K562 (cell line): ENCODE measurements around the gene EIF2S1. TPM values are rescaled to one million over a fixed set of nuclear protein-coding genes. Genes with fewer than 3 reads are reported as not detected.

Source experiments
- C11orf30 ChIP-seq: fragments of 450-650 bp; IDR thresholded peaks from 2 replicates; pipeline ENCODE4 v1.6.1; 2016; ENCODE audit warnings: low read depth, mild to moderate bottlenecking
- CBX3 ChIP-seq, 2 experiments: IDR thresholded peaks; 1 replicate in 1 of 2; 2 replicates in 1 of 2; pipeline ENCODE4 v1.6.1; 2012; ENCODE audit warnings: inconsistent platforms in 2 of 2, low read length in 2 of 2, borderline replicate concordance in 1 of 2, control low read depth in 1 of 2
- CREB3 ChIP-seq: fragments of 450-650 bp; conservative IDR thresholded peaks from 2 replicates; pipeline ENCODE4 v1.6.1; 2016; ENCODE audit warnings: missing genetic modification characterization, low read depth, mild to moderate bottlenecking, missing compliant biosample characterization, moderate library complexity
- E2F3 ChIP-seq: fragments of 250-450 bp; sonication (Bioruptor Pico); IDR thresholded peaks from 2 replicates; pipeline ENCODE4 v1.4.0; 2020; ENCODE audit warnings: mild to moderate bottlenecking
- ETS1 ChIP-seq: conservative IDR thresholded peaks from 2 replicates; pipeline ENCODE4 v1.6.1; 2011; ENCODE audit warnings: low read depth, mild to moderate bottlenecking, low read length; ENCODE audit not compliant: control insufficient read depth
- GABPA ChIP-seq: fragments of 200-800 bp; sonication (Bioruptor generic); conservative IDR thresholded peaks from 2 replicates; pipeline ENCODE4 v1.6.1; 2016; ENCODE audit warnings: low read depth, missing genetic modification characterization, missing compliant biosample characterization
- GATA2 ChIP-seq: sonication (generic); formaldehyde crosslinking; IDR thresholded peaks from 2 replicates; pipeline ENCODE4 v1.4.0; 2020; ENCODE audit warnings: mild to moderate bottlenecking, missing genetic modification reagents
- HMGN3 ChIP-seq: IDR thresholded peaks from 2 replicates; pipeline ENCODE4 v1.6.1; 2011; ENCODE audit warnings: borderline replicate concordance, low read depth, mild to moderate bottlenecking, mixed read lengths, low read length; ENCODE audit not compliant: insufficient read length; ENCODE audit errors: extremely low read depth
- KDM4B ChIP-seq, 2 experiments: fragments of 450-650 bp in 1 of 2; sonication (generic) in 1 of 2; IDR thresholded peaks; 2 replicates each; pipeline ENCODE4 v1.6.1; 2016 to 2017; ENCODE audit warnings: borderline replicate concordance in 2 of 2, antibody characterized with exemption in 1 of 2, low read depth in 1 of 2, mild to moderate bottlenecking in 1 of 2
- MAFG ChIP-seq: fragments of 450-650 bp; conservative IDR thresholded peaks from 2 replicates; pipeline ENCODE4 v1.6.1; 2016; ENCODE audit warnings: missing genetic modification characterization, missing compliant biosample characterization
- MBD2 ChIP-seq: sonication (generic); IDR thresholded peaks from 2 replicates; pipeline ENCODE4 v1.6.1; 2016; ENCODE audit warnings: low read depth, borderline replicate concordance
- PPARD ChIP-seq: fragments of 250-450 bp; sonication (Bioruptor Pico); IDR thresholded peaks from 2 replicates; pipeline ENCODE4 v1.8.0; 2022; ENCODE audit warnings: inconsistent platforms, mild to moderate bottlenecking, moderate library complexity
- RBFOX2 ChIP-seq: fragments of 200-400 bp; formaldehyde crosslinking; IDR thresholded peaks from 2 replicates; pipeline ENCODE4 v1.6.1; 2017; ENCODE audit warnings: low read depth, mild to moderate bottlenecking, low read length, moderate library complexity
- SMAD4 ChIP-seq: fragments of 250-450 bp; sonication (Bioruptor Pico); conservative IDR thresholded peaks from 2 replicates; pipeline ENCODE4 v1.8.0; 2021; ENCODE audit warnings: inconsistent platforms, mild to moderate bottlenecking, moderate library complexity
- THRB ChIP-seq: fragments of 450-650 bp; formaldehyde crosslinking; conservative IDR thresholded peaks from 2 replicates; pipeline ENCODE4 v1.4.0; 2022; ENCODE audit warnings: mild to moderate bottlenecking, missing genetic modification characterization
- polyA plus RNA-seq, 8 experiments: library from polyadenylated mRNA; depleted of rRNA in 4 of 8; stranded (reverse) in 5 of 8; unstranded in 3 of 8; fragments of >200 nt; fragmentation: Nextera tagmentation in 2 of 8; fragmentation: Illumina TruSeq in 1 of 8; extraction: Ambion mirVana in 2 of 8; extraction: Trizol in 1 of 8; gene quantifications; 2 replicates each; pipeline versions ENCODE4 v1.2.1 to v1.2.3, GENCODE V29; 2011 to 2014; ENCODE audit warnings: inconsistent platforms in 1 of 8, missing spikeins in 1 of 8
- total RNA-seq, 7 experiments: library from RNA; depleted of rRNA in 6 of 7; stranded (reverse); fragments of >200 nt in 6 of 7; fragmentation: Illumina TruSeq in 2 of 7; extraction: Trizol in 2 of 7; gene quantifications; 2 replicates each; pipeline versions ENCODE4 v1.2.1 to v1.2.3, GENCODE V29; 2011 to 2021; ENCODE audit warnings: low replicate concordance in 1 of 7

EIF2S1 gene
- total and polyA plus RNA-seq, 9 of the 15 experiments (the other 6 are each of a cell fraction or from before 2014, with no cell fraction given): 216 to 1,018 (median 332) TPM

- TF ChIP-seq GABPA (no peak), CREB3 (tag) (no peak), RBFOX2 (peak; percentile 71), C11orf30 (no peak), HMGN3 (no peak), ETS1 (no peak), MBD2 (no peak), E2F3 (CRISPR knock-in tag) (0 out of 2 replicates have a peak, but pooled peaks have one; percentile 24), GATA2 (no peak), PPARD (no peak), KDM4B (IDR thresholded peaks at IDR 0.05; ENCODE audit: borderline replicate concordance in 2 of 2, low read depth in 1 of 2) (no peak), CBX3 (IDR thresholded peaks at IDR 0.05; ENCODE audit: borderline replicate concordance in 1 of 2, low read length in 2 of 2) (no peak), MAFG (tag) (no peak), SMAD4 (CRISPR knock-in tag) (no peak), THRB (CRISPR knock-in tag) (no peak)
These were observed 510 bp downstream of the EIF2S1 start (continued) for GRCh38 chr14:67360470-67361206.
